Measurements from ENCODE around the gene MATR3.
A peak's percentile ranks its signal among the peaks of the same experiment; 100 is the strongest.

Gene MATR3

GRCh38 chr5:139369181-139369580, 75.6 kb downstream of the MATR3 start:
- H3K18ac ChIP-seq (ENCODE audit: low read depth in 1 of 2, low read length in 2 of 2): no peak overlapping the region
- H3K27ac ChIP-seq (ENCODE audit: low read length, poor library complexity, severe bottlenecking): peak overlapping the region; percentile 29
- H4K91ac ChIP-seq (ENCODE audit: low read length): no peak overlapping the region
- H3K27me3 ChIP-seq (ENCODE audit: control insufficient read depth in 1 of 2, insufficient read depth in 1 of 2, low read length in 2 of 2): no peaks in the 10 kb centered on the region
- H2BK5ac ChIP-seq (ENCODE audit: low read depth, low read length, poor library complexity, severe bottlenecking): no peak overlapping the region
- no peak overlapping the region for H2AFZ ChIP-seq (ENCODE audit: low read depth, low read length)
- H3K4ac ChIP-seq (ENCODE audit: low read depth in 1 of 2, low read length in 2 of 2): no peak overlapping the region
- no peak overlapping the region for H4K8ac ChIP-seq (ENCODE audit: low read length)
- H2AK5ac ChIP-seq (ENCODE audit: low read length, severe bottlenecking): no peak overlapping the region
- no peak overlapping the region for H3K4me3 ChIP-seq (ENCODE audit: insufficient read depth in 1 of 2, low read depth in 1 of 2, low read length in 2 of 2)
- no peaks in the 10 kb centered on the region for H3K9me3 ChIP-seq (ENCODE audit: control insufficient read depth, low read length)
- WGBS: 80% methylated on average over 1 of the region's 1 CpG
- no peak overlapping the region for H2BK15ac ChIP-seq (ENCODE audit: low read depth, poor library complexity, severe bottlenecking)
- H3K4me2 ChIP-seq (ENCODE audit: low read length, poor library complexity, severe bottlenecking): no peak overlapping the region
- no peak overlapping the region for H2BK120ac ChIP-seq (ENCODE audit: low read depth, low read length)
- peaks cover 13% of the 10 kb centered on the region for H3K79me1 ChIP-seq (replicated peaks; ENCODE audit: low read length, poor library complexity, severe bottlenecking)
- H3K23ac ChIP-seq (ENCODE audit: low read length in 2 of 2): no peak overlapping the region
- H3K14ac ChIP-seq (ENCODE audit: low read length in 2 of 2): no peak overlapping the region
- H3K9ac ChIP-seq (ENCODE audit: low read length): peak overlapping the region; percentile 9
- no peak for DNase-seq
- no peak overlapping the region for H2BK12ac ChIP-seq (ENCODE audit: low read length in 2 of 2)
- no peaks in the 10 kb centered on the region for H3K4me1 ChIP-seq (ENCODE audit: control insufficient read depth, insufficient read depth, low read depth, low read length)
- peaks cover 40 to 79% of the 10 kb centered on the region in 2 experiments for H3K36me3 ChIP-seq (ENCODE audit: control insufficient read depth in 1 of 2, insufficient read depth in 2 of 2, low read depth in 1 of 2, low read length in 2 of 2)

GRCh38 chr5:139371482-139372435, 78.2 kb downstream of the MATR3 start:
- no peak for DNase-seq

GRCh38 chr5:139374909-139375308, 81.4 kb downstream of the MATR3 start:
- H3K9me3 ChIP-seq (ENCODE audit: control insufficient read depth, low read length): no peaks in the 10 kb centered on the region
- no peaks in the 10 kb centered on the region for H3K27me3 ChIP-seq (ENCODE audit: control insufficient read depth in 1 of 2, insufficient read depth in 1 of 2, low read length in 2 of 2)
- no peak overlapping the region for H3K14ac ChIP-seq (ENCODE audit: low read length in 2 of 2)
- H3K18ac ChIP-seq (ENCODE audit: low read depth in 1 of 2, low read length in 2 of 2): no peak overlapping the region
- H3K27ac ChIP-seq (ENCODE audit: low read length, poor library complexity, severe bottlenecking): no peak overlapping the region
- no peak overlapping the region for H2BK120ac ChIP-seq (ENCODE audit: low read depth, low read length)
- H2AFZ ChIP-seq (ENCODE audit: low read depth, low read length): no peak overlapping the region
- no peak overlapping the region for H3K4ac ChIP-seq (ENCODE audit: low read depth in 1 of 2, low read length in 2 of 2)
- H3K4me1 ChIP-seq (ENCODE audit: control insufficient read depth, insufficient read depth, low read depth, low read length): peaks cover 2% of the 10 kb centered on the region
- H2BK5ac ChIP-seq (ENCODE audit: low read depth, low read length, poor library complexity, severe bottlenecking): no peak overlapping the region
- no peak for DNase-seq
- H4K91ac ChIP-seq (ENCODE audit: low read length): no peak overlapping the region
- H3K36me3 ChIP-seq (ENCODE audit: control insufficient read depth in 1 of 2, insufficient read depth in 2 of 2, low read depth in 1 of 2, low read length in 2 of 2): peaks cover 45 to 47% of the 10 kb centered on the region in 2 experiments
- no peak overlapping the region for H3K4me2 ChIP-seq (ENCODE audit: low read length, poor library complexity, severe bottlenecking)
- peaks cover 8% of the 10 kb centered on the region for H3K79me1 ChIP-seq (replicated peaks; ENCODE audit: low read length, poor library complexity, severe bottlenecking)
- WGBS: 100% methylated on average over 2 of the region's 2 CpGs
- no peak overlapping the region for H3K23ac ChIP-seq (ENCODE audit: low read length in 2 of 2)
- no peak overlapping the region for H3K9ac ChIP-seq (ENCODE audit: low read length)
- no peak overlapping the region for H2BK15ac ChIP-seq (ENCODE audit: low read depth, poor library complexity, severe bottlenecking)
- H4K8ac ChIP-seq (ENCODE audit: low read length): no peak overlapping the region
- no peak overlapping the region for H3K4me3 ChIP-seq (ENCODE audit: insufficient read depth in 1 of 2, low read depth in 1 of 2, low read length in 2 of 2)
- H2AK5ac ChIP-seq (ENCODE audit: low read length, severe bottlenecking): no peak overlapping the region
- H2BK12ac ChIP-seq (ENCODE audit: low read length in 2 of 2): no peak overlapping the region

More at GRCh38 chr5:139371482-139372435, 78.2 kb downstream of the MATR3 start:
- Histone ChIP-seq H3K27ac (ENCODE audit: low read length, poor library complexity, severe bottlenecking) (no peak overlapping the region), H3K4me2 (ENCODE audit: low read length, poor library complexity, severe bottlenecking) (no peak overlapping the region), H2BK120ac (ENCODE audit: low read depth, low read length) (no peak overlapping the region), H3K23ac (ENCODE audit: low read length in 2 of 2) (no peak overlapping the region), H3K9me3 (ENCODE audit: control insufficient read depth, low read length) (no peaks in the 10 kb centered on the region), H3K18ac (ENCODE audit: low read depth in 1 of 2, low read length in 2 of 2) (no peak overlapping the region), H3K9ac (ENCODE audit: low read length) (no peak overlapping the region), H2BK5ac (ENCODE audit: low read depth, low read length, poor library complexity, severe bottlenecking) (no peak overlapping the region), H3K4me1 (ENCODE audit: control insufficient read depth, insufficient read depth, low read depth, low read length) (no peaks in the 10 kb centered on the region), H3K4me3 (ENCODE audit: insufficient read depth in 1 of 2, low read depth in 1 of 2, low read length in 2 of 2) (no peak overlapping the region), H2BK15ac (ENCODE audit: low read depth, poor library complexity, severe bottlenecking) (no peak overlapping the region), H3K4ac (ENCODE audit: low read depth in 1 of 2, low read length in 2 of 2) (no peak overlapping the region), H4K8ac (ENCODE audit: low read length) (no peak overlapping the region), H4K91ac (ENCODE audit: low read length) (no peak overlapping the region), H3K27me3 (ENCODE audit: control insufficient read depth in 1 of 2, insufficient read depth in 1 of 2, low read length in 2 of 2) (no peaks in the 10 kb centered on the region), H2AFZ (ENCODE audit: low read depth, low read length) (no peak overlapping the region), H3K36me3 (ENCODE audit: control insufficient read depth in 1 of 2, insufficient read depth in 2 of 2, low read depth in 1 of 2, low read length in 2 of 2) (peaks cover 34 to 69% of the 10 kb centered on the region in 2 experiments), H2AK5ac (ENCODE audit: low read length, severe bottlenecking) (no peak overlapping the region), H3K79me1 (replicated peaks; ENCODE audit: low read length, poor library complexity, severe bottlenecking) (peaks cover 11% of the 10 kb centered on the region), H2BK12ac (ENCODE audit: low read length in 2 of 2) (no peak overlapping the region), H3K14ac (ENCODE audit: low read length in 2 of 2) (no peak overlapping the region)
- WGBS: 97% methylated on average over 5 of the region's 7 CpGs

GRCh38 chr5:139376364-139376763, 82.8 kb downstream of the MATR3 start:
- no peak for DNase-seq
- Histone ChIP-seq H4K8ac (ENCODE audit: low read length) (no peak overlapping the region), H3K23ac (ENCODE audit: low read length in 2 of 2) (no peak overlapping the region), H3K4ac (ENCODE audit: low read depth in 1 of 2, low read length in 2 of 2) (no peak overlapping the region), H2BK5ac (ENCODE audit: low read depth, low read length, poor library complexity, severe bottlenecking) (no peak overlapping the region), H3K9ac (ENCODE audit: low read length) (no peak overlapping the region), H3K27ac (ENCODE audit: low read length, poor library complexity, severe bottlenecking) (no peak overlapping the region), H2BK12ac (ENCODE audit: low read length in 2 of 2) (no peak overlapping the region), H2BK15ac (ENCODE audit: low read depth, poor library complexity, severe bottlenecking) (no peak overlapping the region), H3K18ac (ENCODE audit: low read depth in 1 of 2, low read length in 2 of 2) (no peak overlapping the region), H3K4me3 (ENCODE audit: insufficient read depth in 1 of 2, low read depth in 1 of 2, low read length in 2 of 2) (no peak overlapping the region), H3K9me3 (ENCODE audit: control insufficient read depth, low read length) (no peaks in the 10 kb centered on the region), H2BK120ac (ENCODE audit: low read depth, low read length) (no peak overlapping the region), H3K4me1 (ENCODE audit: control insufficient read depth, insufficient read depth, low read depth, low read length) (peaks cover 7% of the 10 kb centered on the region), H4K91ac (ENCODE audit: low read length) (no peak overlapping the region), H3K27me3 (ENCODE audit: control insufficient read depth in 1 of 2, insufficient read depth in 1 of 2, low read length in 2 of 2) (no peaks in the 10 kb centered on the region), H3K14ac (ENCODE audit: low read length in 2 of 2) (no peak overlapping the region), H2AK5ac (ENCODE audit: low read length, severe bottlenecking) (no peak overlapping the region), H3K4me2 (ENCODE audit: low read length, poor library complexity, severe bottlenecking) (no peak overlapping the region), H3K79me1 (replicated peaks; ENCODE audit: low read length, poor library complexity, severe bottlenecking) (peaks cover 2% of the 10 kb centered on the region), H2AFZ (ENCODE audit: low read depth, low read length) (no peak overlapping the region), H3K36me3 (ENCODE audit: control insufficient read depth in 1 of 2, insufficient read depth in 2 of 2, low read depth in 1 of 2, low read length in 2 of 2) (peaks cover 34 to 36% of the 10 kb centered on the region in 2 experiments)
- 86% methylated on average over 7 of the region's 7 CpGs for whole genome bisulfite sequencing

Measured in mesenchymal stem cell (in vitro differentiated cells and primary cell).